ENCODE measurements around the gene RAG1.

The RAG1 gene

GRCh38 chr11:36628141-36628540 is 60.3 kb downstream of the RAG1 start:
- DNase-seq (ENCODE audit: low spot score) = no peak

DNA sequence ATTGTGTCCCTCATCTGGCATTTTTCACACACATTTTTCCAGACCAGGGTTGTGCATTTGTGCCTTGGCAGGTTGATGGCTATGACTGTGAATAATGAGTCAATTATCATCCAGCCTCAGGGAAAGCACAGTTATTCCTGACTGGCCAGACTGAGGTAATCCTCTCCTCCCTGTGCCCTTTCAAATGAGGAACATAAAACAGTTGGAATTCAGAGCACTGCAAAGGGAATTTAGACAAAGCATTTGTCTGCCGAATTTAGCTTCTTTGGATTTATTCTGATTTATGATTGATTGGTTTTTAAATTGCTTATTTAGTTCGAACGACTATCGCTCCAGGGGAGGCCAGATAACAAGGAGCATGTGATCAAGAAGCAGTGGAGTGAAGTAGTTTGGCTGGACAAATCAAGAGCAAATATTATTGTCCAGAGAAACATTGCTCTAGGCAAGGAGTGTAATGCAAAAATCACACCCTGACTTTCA is 61.0 kb downstream of the RAG1 start:
- DNase-seq (ENCODE audit: low spot score) = no peak
